ENCODE measurements around the gene MRPL54.

Gene MRPL54

DNA sequence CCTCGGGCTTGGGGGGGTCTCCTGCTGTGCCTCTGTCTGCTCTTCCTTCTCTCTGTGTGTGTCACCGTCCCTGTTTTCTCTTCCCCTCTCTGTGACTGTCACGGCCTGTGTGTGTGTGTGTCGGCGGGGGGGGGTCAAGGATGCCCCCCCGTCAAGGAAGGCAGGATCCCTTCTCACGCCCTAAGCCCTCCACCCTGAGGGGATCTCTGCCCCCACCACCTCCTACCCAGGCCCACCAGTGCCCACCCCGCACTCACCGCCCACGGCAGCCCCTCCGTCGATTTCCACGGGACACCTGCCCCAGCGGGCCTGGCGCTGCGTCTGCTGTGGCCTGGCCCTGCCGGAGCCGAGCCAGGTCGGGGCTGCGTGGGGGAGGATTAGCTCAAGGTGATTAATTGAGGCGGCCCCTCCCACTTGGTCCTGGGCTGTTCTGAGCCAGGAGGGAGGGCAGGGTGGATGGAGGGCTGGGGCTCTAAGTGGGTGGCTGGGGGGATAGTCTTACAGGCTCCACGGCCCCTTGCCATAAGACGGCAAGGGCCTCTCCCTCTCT, 9.5 kb downstream of the MRPL54 start, which contains the start of gene RAX2:
Gene RAX2, minus strand, starts transcription at position 323 of the 550 bp plus-strand sequence. CDS start 486 bp downstream, outside the sequence.
- DNase-seq (ENCODE audit: low spot score): no peak
- POLR2A ChIA-PET (ENCODE audit: low non-redundant PET): no interaction called here
- TF ChIP-seq, protein P1, sequence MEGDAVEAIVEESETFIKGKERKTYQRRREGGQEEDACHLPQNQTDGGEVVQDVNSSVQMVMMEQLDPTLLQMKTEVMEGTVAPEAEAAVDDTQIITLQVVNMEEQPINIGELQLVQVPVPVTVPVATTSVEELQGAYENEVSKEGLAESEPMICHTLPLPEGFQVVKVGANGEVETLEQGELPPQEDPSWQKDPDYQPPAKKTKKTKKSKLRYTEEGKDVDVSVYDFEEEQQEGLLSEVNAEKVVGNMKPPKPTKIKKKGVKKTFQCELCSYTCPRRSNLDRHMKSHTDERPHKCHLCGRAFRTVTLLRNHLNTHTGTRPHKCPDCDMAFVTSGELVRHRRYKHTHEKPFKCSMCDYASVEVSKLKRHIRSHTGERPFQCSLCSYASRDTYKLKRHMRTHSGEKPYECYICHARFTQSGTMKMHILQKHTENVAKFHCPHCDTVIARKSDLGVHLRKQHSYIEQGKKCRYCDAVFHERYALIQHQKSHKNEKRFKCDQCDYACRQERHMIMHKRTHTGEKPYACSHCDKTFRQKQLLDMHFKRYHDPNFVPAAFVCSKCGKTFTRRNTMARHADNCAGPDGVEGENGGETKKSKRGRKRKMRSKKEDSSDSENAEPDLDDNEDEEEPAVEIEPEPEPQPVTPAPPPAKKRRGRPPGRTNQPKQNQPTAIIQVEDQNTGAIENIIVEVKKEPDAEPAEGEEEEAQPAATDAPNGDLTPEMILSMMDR (conservative IDR thresholded peaks at IDR 0.05; ENCODE audit: low read depth): no peak
- CTCF ChIA-PET: no interaction called here
- no peak within 1 kb of the TSS for H3K27ac ChIP-seq

DNA sequence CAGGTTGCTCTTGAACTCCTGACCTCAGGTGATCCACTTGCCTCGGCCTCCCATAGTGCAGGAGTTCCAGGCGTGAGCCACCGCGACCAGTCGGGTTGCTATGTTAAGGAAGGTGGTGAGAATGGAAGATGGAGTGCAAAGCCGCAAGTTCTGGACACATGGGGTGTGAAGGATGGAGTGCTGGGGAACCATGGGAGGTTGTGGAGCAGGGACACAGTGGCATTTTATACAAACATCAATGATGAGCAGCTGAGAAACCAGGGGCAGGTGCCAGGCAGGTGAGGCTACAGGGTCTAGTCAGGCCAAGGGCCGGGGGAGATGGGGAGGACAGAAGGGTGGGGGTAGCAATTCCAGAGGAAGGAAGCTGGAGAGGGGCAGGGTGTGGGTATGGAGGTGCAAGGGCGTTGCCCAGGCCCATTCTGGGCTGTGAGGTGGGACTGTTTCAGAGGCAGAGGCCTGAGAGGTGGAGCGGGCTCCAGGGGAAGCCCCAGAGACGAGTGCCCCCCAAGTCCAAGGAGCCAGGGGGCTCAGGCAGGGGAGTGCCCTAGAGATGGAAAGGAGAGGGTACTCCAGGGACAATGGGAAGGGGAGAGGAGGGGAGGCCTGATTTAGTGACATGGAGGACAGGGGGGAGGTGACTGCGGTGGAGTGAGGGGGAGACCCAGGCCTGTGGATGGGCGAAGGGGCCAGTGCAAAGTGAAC, 11.5 kb downstream of the MRPL54 start:
- DNase-seq (ENCODE audit: low spot score): no peak
- H3K27ac ChIP-seq: no peak overlapping the region
- ChIA-PET POLR2A (ENCODE audit: low non-redundant PET) (no interaction called here), CTCF (interaction anchor here (0.6 to 0.7 kb wide), 2 partner anchors 75 to 1632 kb away, joined by 3 to 7 read pairs; no protein-coding TSS in a partner anchor)
- TF ChIP-seq, protein P1 (conservative IDR thresholded peaks at IDR 0.05; ENCODE audit: low read depth): no peak

DNA sequence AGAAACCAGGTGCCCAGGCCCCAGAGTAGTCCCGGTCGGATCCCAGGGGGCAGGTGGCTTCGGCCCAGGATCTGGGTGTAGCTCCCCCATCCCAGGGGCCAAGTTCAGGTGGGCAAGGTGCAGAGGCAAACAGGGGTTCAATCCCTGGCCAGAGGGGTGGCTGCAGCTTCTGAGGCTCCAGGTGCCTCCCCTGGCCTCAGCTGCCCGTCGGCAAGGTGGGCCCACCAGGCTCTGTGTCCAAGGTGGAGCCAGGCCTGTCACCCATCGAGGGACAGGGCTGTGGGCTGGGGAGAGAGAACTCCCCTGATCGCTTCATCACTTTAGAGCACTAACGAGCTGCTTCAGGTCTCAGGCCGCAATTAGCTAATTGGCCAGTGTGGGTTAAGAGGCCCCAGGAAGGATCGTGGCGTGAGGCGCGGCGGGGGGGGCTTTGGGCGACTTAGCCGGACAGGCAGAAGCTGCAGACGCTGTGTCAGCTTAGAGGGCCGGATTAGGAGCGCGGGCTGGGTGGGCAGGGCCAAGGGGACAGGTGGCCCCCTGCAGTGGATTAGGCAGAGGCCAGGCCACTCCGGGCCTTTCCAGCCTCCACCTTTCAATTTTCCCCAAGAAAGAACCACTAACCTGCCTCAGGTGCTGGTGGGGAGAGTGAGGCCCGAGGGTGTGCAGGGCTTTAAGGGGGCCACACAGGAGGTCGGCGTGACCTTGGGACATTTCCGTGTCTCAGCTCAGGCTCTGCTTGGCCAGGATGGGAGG, 12.3 kb downstream of the MRPL54 start:
- no peak for DNase-seq (ENCODE audit: low spot score)
- TF ChIP-seq, protein P1 (conservative IDR thresholded peaks at IDR 0.05; ENCODE audit: low read depth): no peak
- ChIA-PET CTCF (no interaction called here), POLR2A (ENCODE audit: low non-redundant PET) (no interaction called here)
- no peak overlapping the region for H3K27ac ChIP-seq

DNA sequence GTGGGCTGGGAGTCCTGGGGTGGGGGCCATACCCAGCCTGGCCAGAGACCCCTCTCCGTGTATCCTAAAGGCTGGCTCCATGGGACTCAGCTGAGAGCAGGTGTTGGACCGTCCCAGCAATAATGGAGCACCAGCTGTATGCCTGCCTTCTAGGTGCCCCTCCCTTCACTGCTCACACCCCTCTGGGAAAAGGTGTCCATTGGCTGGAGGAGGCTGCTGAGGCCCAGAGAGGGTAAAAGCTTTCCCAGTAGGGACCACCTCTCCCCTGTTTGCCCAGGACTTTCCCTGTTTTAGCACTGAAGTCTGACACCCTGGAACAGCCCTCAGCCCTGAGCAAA, 12.9 kb downstream of the MRPL54 start:
- CTCF ChIA-PET: no interaction called here
- no peak overlapping the region for H3K27ac ChIP-seq
- POLR2A ChIA-PET (ENCODE audit: low non-redundant PET): no interaction called here

DNA sequence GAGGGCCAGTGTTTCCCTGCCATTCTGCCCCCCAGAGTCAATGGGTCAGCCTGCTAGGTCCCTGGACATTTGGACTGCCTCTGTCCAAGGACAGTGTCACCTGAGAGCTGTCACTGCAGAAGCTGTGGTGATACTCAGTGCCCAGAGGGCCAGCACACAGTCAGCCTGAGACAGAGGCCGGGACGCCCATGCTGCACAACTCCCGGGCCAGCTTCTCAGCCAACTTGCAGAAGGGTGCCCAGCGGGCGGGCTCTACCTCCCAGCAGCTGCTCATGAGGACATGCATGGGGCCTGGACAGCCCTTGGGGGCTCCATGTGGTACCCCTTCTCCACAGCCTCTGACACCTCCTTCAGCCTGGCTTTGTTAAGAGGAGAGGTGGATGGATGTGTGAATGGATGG, 13.3 kb downstream of the MRPL54 start:
- no peak for DNase-seq (ENCODE audit: low spot score)
- H3K27ac ChIP-seq: no peak overlapping the region
- ChIA-PET CTCF (no interaction called here), POLR2A (ENCODE audit: low non-redundant PET) (no interaction called here)
- TF ChIP-seq, protein P1 (conservative IDR thresholded peaks at IDR 0.05; ENCODE audit: low read depth): no peak

More for the DNA sequence above, 12.9 kb downstream of the MRPL54 start:
- DNase-seq (ENCODE audit: low spot score): no peak
- TF ChIP-seq, protein P1 (conservative IDR thresholded peaks at IDR 0.05; ENCODE audit: low read depth): no peak

DNA sequence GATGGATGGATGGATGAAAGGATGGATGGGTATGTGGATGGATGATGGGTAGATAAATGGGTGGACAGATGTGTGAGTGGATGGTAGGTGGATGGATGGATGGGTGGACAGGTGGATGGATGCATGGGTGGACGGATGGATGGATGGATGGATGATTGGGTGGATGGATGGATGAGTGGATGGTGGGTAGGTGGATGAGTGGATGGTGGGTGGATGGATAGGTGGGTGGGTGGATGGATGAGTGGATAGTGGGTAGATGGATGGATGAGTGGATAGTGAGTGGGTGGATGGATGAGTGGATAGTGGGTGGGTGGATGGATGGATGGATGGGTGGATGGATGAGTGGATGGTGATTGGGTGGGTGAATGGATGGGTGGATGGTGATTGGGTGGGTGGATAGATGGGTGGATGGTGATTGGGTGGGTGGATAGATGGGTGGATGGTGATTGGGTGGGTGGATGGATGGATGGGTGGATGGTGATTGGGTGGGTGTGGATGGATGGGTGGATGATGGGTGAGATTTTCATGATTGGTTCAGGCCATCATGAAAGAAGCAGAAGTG, 14.1 kb downstream of the MRPL54 start:
- TF ChIP-seq, protein P1 (conservative IDR thresholded peaks at IDR 0.05; ENCODE audit: low read depth): no peak
- DNase-seq (ENCODE audit: low spot score): no peak
- ChIA-PET CTCF (no interaction called here), POLR2A (ENCODE audit: low non-redundant PET) (no interaction called here)
- H3K27ac ChIP-seq: no peak overlapping the region

All from RWPE1 (cell line).